Stomach (tissue), 9 donors: ENCODE measurements around the gene CHRNE. TPM values are rescaled to one million over a fixed set of nuclear protein-coding genes. Genes with fewer than 3 reads are reported as not detected.

ENCODE experiments used
- DNase-seq, 2 donors: peaks; one replicate each; pipeline versions ENCODE4 v3.0.0 to v3.0.0-alpha.2; 2013 to 2019
- H3K27ac ChIP-seq, 5 donors: fragments of 200-600 bp in 4 of 5; sonication (generic) in 4 of 5; one replicate each; pipeline ENCODE4 v1.5.1; 2013 to 2019; ENCODE audit warnings: mild to moderate bottlenecking in 1 of 5, moderate library complexity in 1 of 5
- H3K27me3 ChIP-seq, 3 donors: fragments of 200-600 bp; sonication (generic); one replicate each; pipeline ENCODE4 v1.5.1; 2017 to 2019; ENCODE audit warnings: mixed run types in 1 of 3
- H3K36me3 ChIP-seq, 4 donors: fragments of 200-600 bp; sonication (generic); 1 replicate in 3 of 4; 2 replicates in 1 of 4; pipeline ENCODE4 v1.5.1; 2016 to 2019
- H3K4me1 ChIP-seq, 4 donors: fragments of 200-600 bp; sonication (generic); one replicate each; pipeline ENCODE4 v1.5.1; 2016 to 2019
- H3K4me3 ChIP-seq, 4 donors: fragments of 200-600 bp; sonication (generic) in 3 of 4; one replicate each; pipeline ENCODE4 v1.5.1; 2016 to 2019; ENCODE audit warnings: mild to moderate bottlenecking in 1 of 4
- H3K9me3 ChIP-seq, 4 donors: fragments of 200-600 bp; sonication (generic); one replicate each; pipeline ENCODE4 v1.5.1; 2016 to 2019
- CTCF ChIP-seq, 7 experiments: fragments of 450-650 bp in 4 of 7; fragments of 200-600 bp in 3 of 7; sonication (generic) in 3 of 7; IDR thresholded peaks; one replicate each; pipeline ENCODE4 v1.5.1; 2016 to 2019; ENCODE audit warnings: antibody characterized with exemption in 7 of 7, control low read depth in 2 of 7, mild to moderate bottlenecking in 1 of 7
- EP300 ChIP-seq: sonication (generic); formaldehyde crosslinking; IDR thresholded peaks from one replicate; pipeline ENCODE4 v1.6.1; 2017; ENCODE audit warnings: antibody characterized with exemption
- POLR2A ChIP-seq, 4 donors: fragments of 450-650 bp; IDR thresholded peaks; one replicate each; pipeline ENCODE4 v1.6.1; 2016; ENCODE audit warnings: antibody characterized with exemption in 4 of 4, control low read depth in 2 of 4, mild to moderate bottlenecking in 1 of 4, moderate library complexity in 1 of 4
- POLR2AphosphoS5 ChIP-seq, 3 donors: sonication (generic); formaldehyde crosslinking; IDR thresholded peaks; one replicate each; pipeline ENCODE4 v1.6.1; 2016; ENCODE audit warnings: antibody characterized with exemption in 3 of 3
- WGBS, 5 donors: extraction: QIAGEN DNeasy Blood & Tissue Kit in 3 of 5; methylation state at CpG; one replicate each; pipeline versions ENCODE4 v1.1.5 to v1.1.7; 2013 to 2018; 5-methylcytosine and 5-hydroxymethylcytosine counted together
- intact Hi-C: fragments of 100-400 bp; cut with DNase I; formaldehyde crosslinking; loops from one replicate; pipeline ENCODE4 v1.15.1; 2023; ENCODE audit warnings: low total_unique reads
- polyA plus RNA-seq, 3 donors: library from polyadenylated mRNA; stranded (reverse); fragments of 200-250 nt; gene quantifications; one replicate each; pipeline ENCODE4 v1.2.3, GENCODE V29; 2013
- total RNA-seq, 5 donors: library from RNA; depleted of rRNA; stranded (reverse); fragments of >200 nt; gene quantifications; one replicate each; pipeline versions ENCODE4 v1.1.0 to v1.2.3, GENCODE V29; 2014 to 2016
- donor health status: healthy with polysubstance abuse.
- donor health status: Bipolar disorder and iron deficiency.
- donor health status: healthy.

CHRNE gene
- total and polyA plus RNA-seq, 8 donors, result 0.43 to 2.0 (median 0.93) TPM; not detected in 3

GRCh38 chr17:4947010-4947410, 44.1 kb upstream of the CHRNE start:
- no peaks in the 10 kb centered on the region for H3K9me3 ChIP-seq
- intact Hi-C loops, result no loop called here
- peak in 1 of 2 donors; percentile 53 for DNase-seq
- peaks cover 46 to 78% (median 71%) of the 10 kb centered on the region in 4 donors for H3K4me1 ChIP-seq
- peaks cover 41 to 50% (median 48%) of the 10 kb centered on the region in 4 donors for H3K36me3 ChIP-seq
- H3K27ac ChIP-seq, result peak overlapping the region; percentile 96 to 100 (median 99)
- H3K4me3 ChIP-seq, result peak overlapping the region; percentile 82 to 100 (median 100)
- WGBS, 5 donors, result 0 to 3% (median 0%) methylated on average over 7 of the region's 7 CpGs
- H3K27me3 ChIP-seq, result no peaks in the 10 kb centered on the region
- TF ChIP-seq EP300 (no peak), POLR2A (IDR thresholded peaks at IDR 0.05) (no peak)

GRCh38 chr17:4946312-4946976, 43.5 kb upstream of the CHRNE start:
- Histone ChIP-seq H3K9me3 (no peaks in the 10 kb centered on the region), H3K4me3 (peak overlapping the region; percentile 82 to 100 (median 100)), H3K36me3 (peaks cover 41 to 51% (median 50%) of the 10 kb centered on the region in 4 donors), H3K27ac (peak overlapping the region; percentile 72 to 100 (median 97)), H3K4me1 (peaks cover 52 to 79% (median 75%) of the 10 kb centered on the region in 4 donors), H3K27me3 (no peaks in the 10 kb centered on the region)
- TF ChIP-seq POLR2A (IDR thresholded peaks at IDR 0.05) (no peak), CTCF (IDR thresholded peaks at IDR 0.05) (no peak), EP300 (no peak), POLR2AphosphoS5 (IDR thresholded peaks at IDR 0.05) (no peak)
- no peak for DNase-seq
- intact Hi-C loops, result no loop called here
- 12 to 19% (median 18%) methylated on average over 16 of the region's 16 CpGs for WGBS, 5 donors

- H3K9me3 ChIP-seq, result no peaks in the 10 kb centered on the region
- H3K36me3 ChIP-seq, result peaks cover 41 to 51% (median 50%) of the 10 kb centered on the region in 4 donors
- H3K4me1 ChIP-seq, result peaks cover 57 to 79% (median 76%) of the 10 kb centered on the region in 4 donors
- TF ChIP-seq EP300 (no peak), POLR2AphosphoS5 (IDR thresholded peaks at IDR 0.05) (no peak), CTCF (IDR thresholded peaks at IDR 0.05) (no peak), POLR2A (IDR thresholded peaks at IDR 0.05) (no peak)
- WGBS, 5 donors, result 12 to 22% (median 17%) methylated on average over 3 to 4 of the region's 4 CpGs
- DNase-seq, result no peak
- intact Hi-C loops, result no loop called here
- peak overlapping the region; percentile 82 to 100 (median 100) for H3K4me3 ChIP-seq
- no peaks in the 10 kb centered on the region for H3K27me3 ChIP-seq
- H3K27ac ChIP-seq, result peak overlapping the region; percentile 72 to 100 (median 97)
Observed at GRCh38 chr17:4945944-4946280, 43.0 kb upstream of the CHRNE start.

- peak overlapping the region in 3 of 4 donors; percentile 82 to 100 (median 100) for H3K4me3 ChIP-seq
- H3K27ac ChIP-seq, result peak overlapping the region; percentile 72 to 100 (median 97)
- intact Hi-C loops, result no loop called here
- peaks cover 41 to 51% (median 50%) of the 10 kb centered on the region in 4 donors for H3K36me3 ChIP-seq
- peaks cover 53 to 78% (median 73%) of the 10 kb centered on the region in 4 donors for H3K4me1 ChIP-seq
- TF ChIP-seq POLR2A (IDR thresholded peaks at IDR 0.05) (no peak), CTCF (IDR thresholded peaks at IDR 0.05) (no peak), EP300 (no peak), POLR2AphosphoS5 (IDR thresholded peaks at IDR 0.05) (peak in 2 of 3 donors; percentile 58 to 87)
- DNase-seq, result peak; percentile 79 to 80
- no peaks in the 10 kb centered on the region for H3K9me3 ChIP-seq
- WGBS, 5 donors, result 19 to 45% (median 29%) methylated on average over 7 of the region's 7 CpGs
- H3K27me3 ChIP-seq, result no peaks in the 10 kb centered on the region
Observed at GRCh38 chr17:4945176-4945943, 42.5 kb upstream of the CHRNE start.
